Measurements from ENCODE around the gene TBC1D24.

The TBC1D24 gene

GRCh38 chr16:2514333-2515179 lies 39.6 kb downstream of the TBC1D24 start:
- TF ChIP-seq CTCF (IDR thresholded peaks at IDR 0.05; ENCODE audit: low read length): no peak
- no peak for TF ChIP-seq EZH2 (IDR thresholded peaks at IDR 0.05; ENCODE audit: borderline replicate concordance, low read length)
- H3K9me3 ChIP-seq (ENCODE audit: low read length): no peaks in the 10 kb centered on the region
- peak overlapping the region; percentile 75 for H3K4me3 ChIP-seq (ENCODE audit: low read depth, low read length, poor library complexity, severe bottlenecking)
- no peak overlapping the region for H2AFZ ChIP-seq (ENCODE audit: low read length)
- no peaks in the 10 kb centered on the region for H3K36me3 ChIP-seq (ENCODE audit: insufficient read depth, low read length)
- no peaks in the 10 kb centered on the region for H3K27me3 ChIP-seq (ENCODE audit: insufficient read depth, low read length)
- H3F3A ChIP-seq (ENCODE audit: insufficient read depth, low read length): no peaks in the 10 kb centered on the region
- peaks cover 41% of the 10 kb centered on the region for H3K4me1 ChIP-seq (ENCODE audit: insufficient read depth, low read length, severe bottlenecking)
- peak overlapping the region; percentile 71 for H3K9ac ChIP-seq (ENCODE audit: low read length)
- no peaks in the 10 kb centered on the region for H4K20me1 ChIP-seq (ENCODE audit: insufficient read depth, low read length)
- peak overlapping the region; percentile 54 for H3K27ac ChIP-seq (ENCODE audit: low read depth, low read length, poor library complexity, severe bottlenecking)
- peaks cover 33% of the 10 kb centered on the region for H3K79me2 ChIP-seq (ENCODE audit: insufficient read depth, low read length)
- H3K4me2 ChIP-seq (ENCODE audit: low read length): peak overlapping the region; percentile 92
- no peaks in the 10 kb centered on the region for H3K9me2 ChIP-seq (ENCODE audit: low read depth, low read length)

GRCh38 chr16:2515180-2515851 lies 40.4 kb downstream of the TBC1D24 start:
- H3K4me1 ChIP-seq (ENCODE audit: insufficient read depth, low read length, severe bottlenecking): peaks cover 37% of the 10 kb centered on the region
- peak overlapping the region; percentile 71 for H3K9ac ChIP-seq (ENCODE audit: low read length)
- peak overlapping the region; percentile 75 for H3K4me3 ChIP-seq (ENCODE audit: low read depth, low read length, poor library complexity, severe bottlenecking)
- no peak for TF ChIP-seq CTCF (IDR thresholded peaks at IDR 0.05; ENCODE audit: low read length)
- no peak for TF ChIP-seq EZH2 (IDR thresholded peaks at IDR 0.05; ENCODE audit: borderline replicate concordance, low read length)
- H3K4me2 ChIP-seq (ENCODE audit: low read length): peak overlapping the region; percentile 92
- H3K9me2 ChIP-seq (ENCODE audit: low read depth, low read length): no peaks in the 10 kb centered on the region
- H3K79me2 ChIP-seq (ENCODE audit: insufficient read depth, low read length): peaks cover 33% of the 10 kb centered on the region
- H4K20me1 ChIP-seq (ENCODE audit: insufficient read depth, low read length): no peaks in the 10 kb centered on the region
- peak overlapping the region; percentile 54 for H3K27ac ChIP-seq (ENCODE audit: low read depth, low read length, poor library complexity, severe bottlenecking)
- H3K27me3 ChIP-seq (ENCODE audit: insufficient read depth, low read length): no peaks in the 10 kb centered on the region
- H2AFZ ChIP-seq (ENCODE audit: low read length): no peak overlapping the region
- H3K36me3 ChIP-seq (ENCODE audit: insufficient read depth, low read length): no peaks in the 10 kb centered on the region
- no peaks in the 10 kb centered on the region for H3F3A ChIP-seq (ENCODE audit: insufficient read depth, low read length)
- H3K9me3 ChIP-seq (ENCODE audit: low read length): no peaks in the 10 kb centered on the region

- peaks cover 33% of the 10 kb centered on the region for H3K79me2 ChIP-seq (ENCODE audit: insufficient read depth, low read length)
- TF ChIP-seq CTCF (IDR thresholded peaks at IDR 0.05; ENCODE audit: low read length) (no peak), EZH2 (IDR thresholded peaks at IDR 0.05; ENCODE audit: borderline replicate concordance, low read length) (no peak)
These were observed 41.7 kb downstream of the TBC1D24 start for GRCh38 chr16:2516391-2517240.

More at GRCh38 chr16:2516391-2517240, 41.7 kb downstream of the TBC1D24 start:
- H3K9me2 ChIP-seq (ENCODE audit: low read depth, low read length): no peaks in the 10 kb centered on the region
- no peak overlapping the region for H3K4me3 ChIP-seq (ENCODE audit: low read depth, low read length, poor library complexity, severe bottlenecking)
- no peaks in the 10 kb centered on the region for H4K20me1 ChIP-seq (ENCODE audit: insufficient read depth, low read length)
- peak overlapping the region; percentile 8; the same call in 1 of the 2 replicates for H3K9ac ChIP-seq (ENCODE audit: low read length)
- H3K9me3 ChIP-seq (ENCODE audit: low read length): no peaks in the 10 kb centered on the region
- H3K4me2 ChIP-seq (ENCODE audit: low read length): peak overlapping the region; percentile 92; the same call in 1 of the 2 replicates
- H3F3A ChIP-seq (ENCODE audit: insufficient read depth, low read length): no peaks in the 10 kb centered on the region
- peaks cover 46% of the 10 kb centered on the region for H3K4me1 ChIP-seq (ENCODE audit: insufficient read depth, low read length, severe bottlenecking)
- peak overlapping the region; percentile 28 for H3K27ac ChIP-seq (ENCODE audit: low read depth, low read length, poor library complexity, severe bottlenecking)
- no peaks in the 10 kb centered on the region for H3K27me3 ChIP-seq (ENCODE audit: insufficient read depth, low read length)
- H2AFZ ChIP-seq (ENCODE audit: low read length): no peak overlapping the region
- no peaks in the 10 kb centered on the region for H3K36me3 ChIP-seq (ENCODE audit: insufficient read depth, low read length)

Measured in OCI-LY1 (cell line).